ENCODE data around the gene NACA.

GRCh38 chr12:56715798-56716197, 9.3 kb downstream of the NACA start:
- TF ChIP-seq, protein P1, sequence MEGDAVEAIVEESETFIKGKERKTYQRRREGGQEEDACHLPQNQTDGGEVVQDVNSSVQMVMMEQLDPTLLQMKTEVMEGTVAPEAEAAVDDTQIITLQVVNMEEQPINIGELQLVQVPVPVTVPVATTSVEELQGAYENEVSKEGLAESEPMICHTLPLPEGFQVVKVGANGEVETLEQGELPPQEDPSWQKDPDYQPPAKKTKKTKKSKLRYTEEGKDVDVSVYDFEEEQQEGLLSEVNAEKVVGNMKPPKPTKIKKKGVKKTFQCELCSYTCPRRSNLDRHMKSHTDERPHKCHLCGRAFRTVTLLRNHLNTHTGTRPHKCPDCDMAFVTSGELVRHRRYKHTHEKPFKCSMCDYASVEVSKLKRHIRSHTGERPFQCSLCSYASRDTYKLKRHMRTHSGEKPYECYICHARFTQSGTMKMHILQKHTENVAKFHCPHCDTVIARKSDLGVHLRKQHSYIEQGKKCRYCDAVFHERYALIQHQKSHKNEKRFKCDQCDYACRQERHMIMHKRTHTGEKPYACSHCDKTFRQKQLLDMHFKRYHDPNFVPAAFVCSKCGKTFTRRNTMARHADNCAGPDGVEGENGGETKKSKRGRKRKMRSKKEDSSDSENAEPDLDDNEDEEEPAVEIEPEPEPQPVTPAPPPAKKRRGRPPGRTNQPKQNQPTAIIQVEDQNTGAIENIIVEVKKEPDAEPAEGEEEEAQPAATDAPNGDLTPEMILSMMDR (IDR thresholded peaks at IDR 0.05) = no peak
- TF ChIP-seq EZH2phosphoT487 (IDR thresholded peaks at IDR 0.05) = no peak

Measured in neural progenitor cell (in vitro differentiated cells).